GM23338 (cell line): ENCODE results near the gene CSF2RB. TPM values are rescaled to one million over a fixed set of nuclear protein-coding genes. Genes with fewer than 3 reads are reported as not detected.

Source experiments
- ATAC-seq: fragments of 200-7000 bp; cut with Tn5 transposase; 3 replicates; pipeline ENCODE4 v1.9.1; 2020
- DNase-seq: peaks from one replicate; pipeline ENCODE4 v3.0.0-alpha.2; 2015; ENCODE audit warnings: low spot score
- H2AFZ ChIP-seq: fragments of 200-600 bp; sonication (generic); 2 replicates; pipeline ENCODE4 v1.8.0; 2016; ENCODE audit warnings: antibody characterized with exemption, mild to moderate bottlenecking, moderate library complexity
- H3F3A ChIP-seq: fragments of 200-600 bp; sonication (generic); replicated peaks from 2 replicates; pipeline ENCODE4 v1.8.0; 2017; ENCODE audit warnings: antibody characterized with exemption, mixed run types, low read depth
- H3K27ac ChIP-seq: fragments of 200-600 bp; sonication (generic); 2 replicates; pipeline ENCODE4 v1.6.1; 2016; ENCODE audit warnings: low read depth
- H3K27me3 ChIP-seq: fragments of 200-600 bp; sonication (generic); 2 replicates; pipeline ENCODE4 v1.8.0; 2016; ENCODE audit warnings: mild to moderate bottlenecking, mixed run types, moderate library complexity; ENCODE audit not compliant: insufficient read depth
- H3K36me3 ChIP-seq: fragments of 200-600 bp; sonication (generic); 2 replicates; pipeline ENCODE4 v1.8.0; 2016; ENCODE audit warnings: mild to moderate bottlenecking; ENCODE audit not compliant: insufficient read depth
- H3K4me1 ChIP-seq: fragments of 200-600 bp; sonication (generic); 2 replicates; pipeline ENCODE4 v1.8.0; 2016; ENCODE audit warnings: mild to moderate bottlenecking, moderate library complexity; ENCODE audit not compliant: insufficient read depth
- H3K4me2 ChIP-seq: fragments of 200-600 bp; sonication (generic); 2 replicates; pipeline ENCODE4 v1.7.1; 2017; ENCODE audit warnings: mixed run types
- H3K4me3 ChIP-seq: fragments of 200-600 bp; sonication (generic); 2 replicates; pipeline ENCODE4 v1.6.1; 2016; ENCODE audit warnings: mixed run types
- H3K79me2 ChIP-seq: fragments of 200-600 bp; sonication (generic); replicated peaks from 2 replicates; pipeline ENCODE4 v1.8.0; 2017; ENCODE audit warnings: mild to moderate bottlenecking; ENCODE audit not compliant: insufficient read depth
- H3K9me2 ChIP-seq: fragments of 200-600 bp; sonication (generic); 2 replicates; pipeline ENCODE4 v1.8.0; 2017; ENCODE audit not compliant: insufficient read depth
- H4K20me1 ChIP-seq: fragments of 200-600 bp; sonication (generic); replicated peaks from 2 replicates; pipeline ENCODE4 v1.8.0; 2017; ENCODE audit warnings: mild to moderate bottlenecking; ENCODE audit not compliant: insufficient read depth
- H3K27ac Mint-ChIP-seq: 2 replicates; pipeline ENCODE4 v1.8.0; 2020; ENCODE audit warnings: inconsistent platforms, mild to moderate bottlenecking, moderate library complexity, mixed read lengths
- H3K27me3 Mint-ChIP-seq: 3 replicates; pipeline ENCODE4 v1.8.0; 2022; ENCODE audit warnings: low read depth, mild to moderate bottlenecking, moderate library complexity, mixed read lengths, inconsistent platforms; ENCODE audit not compliant: insufficient read depth, poor library complexity
- H3K36me3 Mint-ChIP-seq: 3 replicates; pipeline ENCODE4 v1.8.0; 2021; ENCODE audit warnings: low read depth, mild to moderate bottlenecking, inconsistent platforms, moderate library complexity, mixed read lengths
- H3K4me1 Mint-ChIP-seq: 3 replicates; pipeline ENCODE4 v1.8.0; 2020; ENCODE audit warnings: mild to moderate bottlenecking, inconsistent platforms, mixed read lengths
- H3K4me3 Mint-ChIP-seq: 3 replicates; pipeline ENCODE4 v1.8.0; 2021; ENCODE audit warnings: moderate library complexity, mild to moderate bottlenecking, inconsistent platforms, mixed read lengths
- H3K9me3 Mint-ChIP-seq: 3 replicates; pipeline ENCODE4 v1.8.0; 2020; ENCODE audit warnings: moderate library complexity, mild to moderate bottlenecking, inconsistent platforms, mixed read lengths
- CTCF ChIP-seq, 2 experiments: fragments of 200-600 bp in 1 of 2; sonication (generic) in 1 of 2; conservative IDR thresholded peaks; 2 replicates each; pipeline versions ENCODE4 v1.5.1 to v1.6.1; 2016 to 2017; ENCODE audit warnings: antibody characterized with exemption in 2 of 2, low read depth in 2 of 2, mild to moderate bottlenecking in 2 of 2, moderate library complexity in 1 of 2
- EZH2 ChIP-seq: fragments of 200-600 bp; sonication (generic); IDR thresholded peaks from one replicate; pipeline ENCODE4 v1.8.0; 2017; ENCODE audit warnings: antibody characterized with exemption, mild to moderate bottlenecking, low read depth; ENCODE audit not compliant: unreplicated experiment
- EZH2phosphoT487 ChIP-seq: fragments of 200-600 bp; sonication (generic); IDR thresholded peaks from one replicate; pipeline ENCODE4 v1.8.1; 2018; ENCODE audit warnings: antibody characterized with exemption; ENCODE audit not compliant: unreplicated experiment
- JUNB ChIP-seq: IDR thresholded peaks from one replicate; pipeline ENCODE4 v1.6.1; 2016; ENCODE audit warnings: antibody characterized with exemption; ENCODE audit not compliant: unreplicated experiment
- NANOG ChIP-seq: IDR thresholded peaks from 2 replicates; pipeline ENCODE4 v1.6.1; 2016; ENCODE audit warnings: antibody characterized with exemption, borderline replicate concordance
- POLR2AphosphoS5 ChIP-seq: IDR thresholded peaks from 2 replicates; pipeline ENCODE4 v1.6.1; 2016; ENCODE audit warnings: antibody characterized with exemption, low read depth
- STAT1 ChIP-seq: IDR thresholded peaks from one replicate; pipeline ENCODE4 v1.6.1; 2016; ENCODE audit warnings: antibody characterized with exemption; ENCODE audit not compliant: unreplicated experiment
- ZNF114 ChIP-seq: fragments of 250-450 bp; sonication (Bioruptor Pico); IDR thresholded peaks from 2 replicates; pipeline ENCODE4 v1.5.0; 2020; ENCODE audit warnings: mild to moderate bottlenecking, moderate library complexity
- ZNF331 ChIP-seq: fragments of 250-450 bp; sonication (Bioruptor Pico); IDR thresholded peaks from 2 replicates; pipeline ENCODE4 v1.5.0; 2020; ENCODE audit warnings: low read depth, mild to moderate bottlenecking, moderate library complexity
- polyA plus RNA-seq: library from polyadenylated mRNA; unstranded; fragments of >200 nt; fragmentation: Nextera tagmentation; extraction: Ambion mirVana; gene quantifications from 2 replicates; pipeline ENCODE4 v1.2.1, GENCODE V29; 2016
- total RNA-seq: library from RNA; depleted of rRNA; stranded (reverse); fragments of >200 nt; shearing (Covaris generic); gene quantifications from 2 replicates; pipeline ENCODE4 v1.2.3, GENCODE V29; 2014
- TF ChIP-seq, protein P1 (sequence below): IDR thresholded peaks from one replicate; pipeline ENCODE4 v1.6.1; 2018; ENCODE audit warnings: antibody characterized with exemption; ENCODE audit not compliant: unreplicated experiment
- TF ChIP-seq, protein P2 (sequence below): IDR thresholded peaks from 2 replicates; pipeline ENCODE4 v1.6.1; 2016; ENCODE audit warnings: antibody characterized with exemption

The CSF2RB gene
- total and polyA plus RNA-seq, 2 experiments from 2014 or later, result not detected

DNA sequence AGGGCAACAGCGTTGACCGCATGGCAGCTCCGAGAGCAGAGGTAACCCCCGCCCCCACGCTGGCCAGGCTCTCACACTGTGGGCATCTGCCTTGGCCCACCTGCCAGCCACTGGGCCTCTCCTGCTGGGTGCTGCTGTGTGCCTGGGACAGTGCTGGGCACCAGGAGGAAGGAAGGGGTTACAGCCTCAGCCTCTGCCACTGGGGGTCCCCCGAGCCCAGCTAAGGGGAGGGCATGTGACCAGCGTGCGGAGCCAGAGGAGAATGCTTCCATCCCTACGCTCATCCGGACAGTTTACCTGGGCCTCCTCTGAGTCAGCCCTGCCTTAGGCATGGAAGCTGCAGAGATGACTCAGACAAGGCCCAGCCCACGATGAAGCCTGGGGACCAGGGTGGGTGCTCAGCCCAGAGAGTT is 41.8 kb upstream of the CSF2RB start:
- H3K36me3 Mint-ChIP-seq, result no peaks in the 10 kb centered on the region
- no peaks in the 10 kb centered on the region for H3K27me3 ChIP-seq
- H3K36me3 ChIP-seq, result no peaks in the 10 kb centered on the region
- H3K4me3 Mint-ChIP-seq, result no peak overlapping the region
- TF ChIP-seq POLR2AphosphoS5 (no peak), ZNF331 (CRISPR knock-in tag) (no peak), STAT1 (no peak), ZNF114 (CRISPR knock-in tag) (no peak), CTCF (conservative IDR thresholded peaks at IDR 0.05; ENCODE audit: low read depth in 2 of 2) (peak in 1 of 2 experiments; percentile 65; a peak in 2 of 4 replicates), EZH2 (no peak), EZH2phosphoT487 (no peak)
- TF ChIP-seq, protein P1, sequence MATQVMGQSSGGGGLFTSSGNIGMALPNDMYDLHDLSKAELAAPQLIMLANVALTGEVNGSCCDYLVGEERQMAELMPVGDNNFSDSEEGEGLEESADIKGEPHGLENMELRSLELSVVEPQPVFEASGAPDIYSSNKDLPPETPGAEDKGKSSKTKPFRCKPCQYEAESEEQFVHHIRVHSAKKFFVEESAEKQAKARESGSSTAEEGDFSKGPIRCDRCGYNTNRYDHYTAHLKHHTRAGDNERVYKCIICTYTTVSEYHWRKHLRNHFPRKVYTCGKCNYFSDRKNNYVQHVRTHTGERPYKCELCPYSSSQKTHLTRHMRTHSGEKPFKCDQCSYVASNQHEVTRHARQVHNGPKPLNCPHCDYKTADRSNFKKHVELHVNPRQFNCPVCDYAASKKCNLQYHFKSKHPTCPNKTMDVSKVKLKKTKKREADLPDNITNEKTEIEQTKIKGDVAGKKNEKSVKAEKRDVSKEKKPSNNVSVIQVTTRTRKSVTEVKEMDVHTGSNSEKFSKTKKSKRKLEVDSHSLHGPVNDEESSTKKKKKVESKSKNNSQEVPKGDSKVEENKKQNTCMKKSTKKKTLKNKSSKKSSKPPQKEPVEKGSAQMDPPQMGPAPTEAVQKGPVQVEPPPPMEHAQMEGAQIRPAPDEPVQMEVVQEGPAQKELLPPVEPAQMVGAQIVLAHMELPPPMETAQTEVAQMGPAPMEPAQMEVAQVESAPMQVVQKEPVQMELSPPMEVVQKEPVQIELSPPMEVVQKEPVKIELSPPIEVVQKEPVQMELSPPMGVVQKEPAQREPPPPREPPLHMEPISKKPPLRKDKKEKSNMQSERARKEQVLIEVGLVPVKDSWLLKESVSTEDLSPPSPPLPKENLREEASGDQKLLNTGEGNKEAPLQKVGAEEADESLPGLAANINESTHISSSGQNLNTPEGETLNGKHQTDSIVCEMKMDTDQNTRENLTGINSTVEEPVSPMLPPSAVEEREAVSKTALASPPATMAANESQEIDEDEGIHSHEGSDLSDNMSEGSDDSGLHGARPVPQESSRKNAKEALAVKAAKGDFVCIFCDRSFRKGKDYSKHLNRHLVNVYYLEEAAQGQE, result no peak
- H3K9me3 Mint-ChIP-seq, result peaks cover 8% of the 10 kb centered on the region; the same call in 2 of the 3 replicates
- H3K9me2 ChIP-seq, result 0 out of 2 replicates have a peak, but pooled peaks cover 3% of the 10 kb centered on the region
- H3F3A ChIP-seq, result no peaks in the 10 kb centered on the region
- H3K27ac Mint-ChIP-seq, result no peak overlapping the region
- DNase-seq, result peak; percentile 30
- H3K79me2 ChIP-seq, result no peaks in the 10 kb centered on the region
- no peaks in the 10 kb centered on the region for H3K4me1 ChIP-seq
- ATAC-seq, result peak; percentile 76
- H2AFZ ChIP-seq, result no peak overlapping the region
- H3K4me2 ChIP-seq, result no peak overlapping the region
- no peak overlapping the region for H3K27ac ChIP-seq
- no peak overlapping the region for H3K4me3 ChIP-seq
- no peaks in the 10 kb centered on the region for H4K20me1 ChIP-seq
- H3K27me3 Mint-ChIP-seq, result peaks cover 19% of the 10 kb centered on the region
- H3K4me1 Mint-ChIP-seq, result 0 out of 3 replicates have a peak, but pooled peaks cover 2% of the 10 kb centered on the region

- no peak overlapping the region for H3K4me3 Mint-ChIP-seq
- H3K9me3 Mint-ChIP-seq, result peaks cover 8% of the 10 kb centered on the region; the same call in 2 of the 3 replicates
- H2AFZ ChIP-seq, result no peak overlapping the region
- ATAC-seq (no peak), DNase-seq (no peak)
- peaks cover 17% of the 10 kb centered on the region for H3K27me3 Mint-ChIP-seq
- 0 out of 3 replicates have a peak, but pooled peaks cover 2% of the 10 kb centered on the region for H3K4me1 Mint-ChIP-seq
- no peak overlapping the region for H3K27ac Mint-ChIP-seq
- no peaks in the 10 kb centered on the region for H3K79me2 ChIP-seq
- 0 out of 2 replicates have a peak, but pooled peaks cover 3% of the 10 kb centered on the region for H3K9me2 ChIP-seq
- H3K4me1 ChIP-seq, result no peaks in the 10 kb centered on the region
- H3K36me3 Mint-ChIP-seq, result no peaks in the 10 kb centered on the region
- no peak overlapping the region for H3K4me2 ChIP-seq
- no peaks in the 10 kb centered on the region for H3K27me3 ChIP-seq
- no peaks in the 10 kb centered on the region for H3F3A ChIP-seq
- H3K36me3 ChIP-seq, result no peaks in the 10 kb centered on the region
- no peak overlapping the region for H3K27ac ChIP-seq
- H3K4me3 ChIP-seq, result no peak overlapping the region
- H4K20me1 ChIP-seq, result no peaks in the 10 kb centered on the region
- TF ChIP-seq NANOG (no peak), EZH2 (no peak), EZH2phosphoT487 (no peak), CTCF (conservative IDR thresholded peaks at IDR 0.05; ENCODE audit: low read depth in 2 of 2) (no peak), ZNF331 (CRISPR knock-in tag) (no peak), JUNB (no peak)
- TF ChIP-seq, protein P2, sequence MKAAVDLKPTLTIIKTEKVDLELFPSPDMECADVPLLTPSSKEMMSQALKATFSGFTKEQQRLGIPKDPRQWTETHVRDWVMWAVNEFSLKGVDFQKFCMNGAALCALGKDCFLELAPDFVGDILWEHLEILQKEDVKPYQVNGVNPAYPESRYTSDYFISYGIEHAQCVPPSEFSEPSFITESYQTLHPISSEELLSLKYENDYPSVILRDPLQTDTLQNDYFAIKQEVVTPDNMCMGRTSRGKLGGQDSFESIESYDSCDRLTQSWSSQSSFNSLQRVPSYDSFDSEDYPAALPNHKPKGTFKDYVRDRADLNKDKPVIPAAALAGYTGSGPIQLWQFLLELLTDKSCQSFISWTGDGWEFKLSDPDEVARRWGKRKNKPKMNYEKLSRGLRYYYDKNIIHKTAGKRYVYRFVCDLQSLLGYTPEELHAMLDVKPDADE, result no peak
Observed at GRCh38 chr22:36872084-36872483, 41.3 kb upstream of the CSF2RB start.
